OCI-LY1 (cell line): Measurements from ENCODE around the gene PPP1R15B.

Experiments
- EZH2 ChIP-seq: fragments of 200-600 bp; sonication (generic), shearing (Covaris generic); IDR thresholded peaks from 2 replicates; pipeline ENCODE4 v1.8.0; 2017; ENCODE audit warnings: borderline replicate concordance, mixed run types, mild to moderate bottlenecking, antibody characterized with exemption, low read length, moderate library complexity, mixed read lengths
- TF ChIP-seq, protein P1 (sequence below): fragments of 200-600 bp; sonication (generic), shearing (Covaris generic); IDR thresholded peaks from 2 replicates; pipeline ENCODE4 v1.5.1; 2017; ENCODE audit warnings: mild to moderate bottlenecking, antibody characterized with exemption, low read length, moderate library complexity, mixed read lengths

GRCh38 chr1:204431310-204432184 lies 19.9 kb upstream of the PPP1R15B start:
- no peak for TF ChIP-seq EZH2
- TF ChIP-seq, protein P1, sequence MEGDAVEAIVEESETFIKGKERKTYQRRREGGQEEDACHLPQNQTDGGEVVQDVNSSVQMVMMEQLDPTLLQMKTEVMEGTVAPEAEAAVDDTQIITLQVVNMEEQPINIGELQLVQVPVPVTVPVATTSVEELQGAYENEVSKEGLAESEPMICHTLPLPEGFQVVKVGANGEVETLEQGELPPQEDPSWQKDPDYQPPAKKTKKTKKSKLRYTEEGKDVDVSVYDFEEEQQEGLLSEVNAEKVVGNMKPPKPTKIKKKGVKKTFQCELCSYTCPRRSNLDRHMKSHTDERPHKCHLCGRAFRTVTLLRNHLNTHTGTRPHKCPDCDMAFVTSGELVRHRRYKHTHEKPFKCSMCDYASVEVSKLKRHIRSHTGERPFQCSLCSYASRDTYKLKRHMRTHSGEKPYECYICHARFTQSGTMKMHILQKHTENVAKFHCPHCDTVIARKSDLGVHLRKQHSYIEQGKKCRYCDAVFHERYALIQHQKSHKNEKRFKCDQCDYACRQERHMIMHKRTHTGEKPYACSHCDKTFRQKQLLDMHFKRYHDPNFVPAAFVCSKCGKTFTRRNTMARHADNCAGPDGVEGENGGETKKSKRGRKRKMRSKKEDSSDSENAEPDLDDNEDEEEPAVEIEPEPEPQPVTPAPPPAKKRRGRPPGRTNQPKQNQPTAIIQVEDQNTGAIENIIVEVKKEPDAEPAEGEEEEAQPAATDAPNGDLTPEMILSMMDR = peak; percentile 92
